GM21390 (cell line): ENCODE data around the gene NT5C3A.
A peak's percentile ranks its signal among the peaks of the same experiment; 100 is the strongest.
"Not testable (repeated sequence)": the region's sequence is repeated elsewhere in the genome, so short reads cannot be mapped to it uniquely, and the experiment has no call there.

ENCODE experiments used
- ATAC-seq: cut with Tn5 transposase; IDR thresholded peaks from one replicate; pipeline ENCODE4 v1.9.1; 2021; ENCODE audit not compliant: unreplicated experiment

NT5C3A gene

GRCh38 chr7:32991068-32991585 lies 71.4 kb downstream of the NT5C3A start:
- ATAC-seq: not testable (repeated sequence)

- ATAC-seq: peak; percentile 90
Measured at GRCh38 chr7:32988148-32988547, 74.4 kb downstream of the NT5C3A start.

GRCh38 chr7:32979902-32980301 lies 82.7 kb downstream of the NT5C3A start:
- ATAC-seq: not testable (repeated sequence)

- ATAC-seq: not testable (repeated sequence)
Measured at GRCh38 chr7:32979246-32979645, 83.3 kb downstream of the NT5C3A start.

GRCh38 chr7:32977159-32977558 lies 85.4 kb downstream of the NT5C3A start:
- not testable (repeated sequence) for ATAC-seq

GRCh38 chr7:32971967-32972366 lies 90.6 kb downstream of the NT5C3A start:
- ATAC-seq: not testable (repeated sequence)

GRCh38 chr7:32967268-32967582 lies 95.4 kb downstream of the NT5C3A start:
- not testable (repeated sequence) for ATAC-seq

GRCh38 chr7:32966489-32967267 lies 95.9 kb downstream of the NT5C3A start:
- not testable (repeated sequence) for ATAC-seq

- ATAC-seq: peak; percentile 97
Measured at GRCh38 chr7:32964461-32965159, 98.0 kb downstream of the NT5C3A start.
